Central memory CD4-positive, alpha-beta T cell (primary cell): Measurements from ENCODE around the gene RNF150.
"Not testable (repeated sequence)": the region's sequence is repeated elsewhere in the genome, so short reads cannot be mapped to it uniquely, and the experiment has no call there.

Experiments
- DNase-seq: peaks from one replicate; pipeline ENCODE4 v3.0.0; 2022

Gene RNF150

DNA sequence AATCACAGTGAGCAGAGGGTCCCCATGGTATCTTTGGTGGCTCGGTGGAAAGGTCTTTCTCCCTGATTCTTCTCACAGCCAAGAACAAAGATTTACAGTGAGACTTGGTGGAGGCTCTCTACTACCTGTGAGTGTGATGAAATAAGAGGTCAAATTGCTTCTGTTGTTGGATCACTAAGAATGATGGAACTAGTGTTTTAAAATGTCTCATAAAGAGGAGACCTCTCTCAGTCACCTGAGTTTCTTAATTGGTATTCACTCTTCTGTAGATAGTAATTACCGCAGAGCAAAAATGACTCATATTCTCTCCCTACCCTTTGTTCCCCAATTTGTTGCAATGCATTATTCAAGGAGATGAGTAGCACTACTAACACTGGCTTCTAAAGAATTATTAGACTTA lies 276.2 kb downstream of the RNF150 start:
- DNase-seq: no peak

DNA sequence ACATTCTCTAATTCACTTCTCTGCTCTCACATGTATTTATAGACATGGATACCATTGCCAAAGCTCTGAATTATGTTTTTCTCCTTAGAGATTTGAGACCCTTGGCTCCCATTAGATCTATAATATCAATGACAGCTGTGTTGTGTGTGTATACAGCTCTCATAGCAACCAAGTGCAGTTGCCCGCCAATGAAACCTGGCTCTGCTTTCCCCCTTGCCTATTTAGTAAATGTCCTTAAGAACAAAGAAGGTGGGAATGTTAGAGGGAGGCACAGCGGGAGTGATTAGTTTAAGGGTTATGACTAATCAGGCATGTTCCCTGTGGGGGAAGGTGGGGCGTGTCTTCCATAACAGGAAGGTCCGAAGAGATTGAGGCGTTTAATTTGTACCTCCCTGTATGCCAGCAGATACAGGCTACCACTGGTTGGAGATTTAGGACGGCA lies 276.6 kb downstream of the RNF150 start:
- no peak for DNase-seq

- no peak for DNase-seq
Measured at GRCh38 chr4:140854168-140854567, 279.1 kb downstream of the RNF150 start.

- no peak for DNase-seq
Measured at GRCh38 chr4:140851804-140852203, 281.5 kb downstream of the RNF150 start.

- no peak for DNase-seq
Measured at GRCh38 chr4:140851032-140851636, 282.1 kb downstream of the RNF150 start.

DNA sequence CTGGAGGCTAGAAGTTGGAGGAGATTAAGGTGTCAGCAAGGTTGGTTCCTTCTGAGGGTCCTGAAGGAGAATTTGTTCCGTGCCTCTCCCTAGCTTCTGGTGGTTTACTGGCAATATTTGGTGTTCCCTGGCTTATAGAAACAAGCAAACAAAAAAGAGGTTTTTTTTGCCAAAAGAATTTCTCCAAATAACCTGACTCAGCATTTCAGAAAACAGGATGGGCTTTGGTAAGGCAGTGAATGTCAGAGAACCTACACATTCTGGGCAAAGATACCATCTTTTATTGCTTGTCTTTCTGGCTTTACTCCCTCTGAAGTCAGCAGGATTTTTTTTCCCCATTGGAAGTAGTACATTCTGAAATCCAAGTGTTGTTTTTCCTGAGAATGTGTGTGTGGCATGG lies 283.7 kb downstream of the RNF150 start:
- DNase-seq: no peak

GRCh38 chr4:140846736-140847135 lies 286.5 kb downstream of the RNF150 start:
- no peak for DNase-seq

GRCh38 chr4:140844061-140844460 lies 289.2 kb downstream of the RNF150 start:
- DNase-seq: no peak

GRCh38 chr4:140841186-140841585 lies 292.1 kb downstream of the RNF150 start:
- DNase-seq: no peak

DNA sequence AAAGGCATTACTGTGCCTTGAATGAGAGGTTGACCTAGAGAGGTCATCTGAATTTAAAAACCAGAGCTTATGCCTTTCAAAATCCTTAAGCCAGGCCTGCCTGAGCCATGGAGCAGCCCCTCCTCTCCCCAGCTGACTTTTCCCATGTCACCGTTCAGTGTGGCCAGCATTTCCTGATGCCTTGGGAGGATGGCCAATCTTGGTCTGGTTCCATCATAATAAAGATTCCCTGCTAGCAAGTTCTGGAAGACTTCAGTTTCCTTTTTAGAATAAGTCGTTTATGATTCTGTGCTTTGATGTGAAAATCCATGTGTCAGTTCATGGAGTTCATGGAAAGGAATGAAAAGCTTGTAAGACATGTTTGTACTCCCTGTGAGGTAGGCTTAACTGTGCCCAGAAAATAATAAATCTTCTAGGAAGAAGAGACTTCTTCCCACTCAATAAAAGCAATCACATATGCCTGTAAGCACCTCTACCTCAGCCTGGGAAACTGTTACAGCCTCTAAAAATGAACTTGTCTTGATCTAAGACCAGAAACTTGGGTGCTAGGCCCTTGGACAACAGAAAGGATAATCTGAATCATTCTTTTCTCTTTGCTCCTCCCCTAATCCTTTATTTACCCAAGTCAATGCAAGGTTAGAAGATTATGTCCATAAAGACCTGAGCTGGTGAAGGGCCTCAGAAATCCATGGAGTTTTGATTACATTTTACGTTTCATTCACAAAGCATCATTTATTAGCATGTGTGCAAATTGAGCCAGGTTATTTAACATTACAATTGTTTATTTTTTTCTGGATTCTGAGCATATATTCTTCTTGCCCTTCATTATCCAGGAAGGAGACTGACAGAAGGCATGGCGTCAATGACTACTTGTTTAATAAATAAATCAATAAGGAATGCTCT lies 293.1 kb downstream of the RNF150 start:
- DNase-seq: no peak

GRCh38 chr4:140839406-140839805 lies 293.9 kb downstream of the RNF150 start:
- DNase-seq: no peak

GRCh38 chr4:140837736-140838135 lies 295.5 kb downstream of the RNF150 start:
- no peak for DNase-seq

DNA sequence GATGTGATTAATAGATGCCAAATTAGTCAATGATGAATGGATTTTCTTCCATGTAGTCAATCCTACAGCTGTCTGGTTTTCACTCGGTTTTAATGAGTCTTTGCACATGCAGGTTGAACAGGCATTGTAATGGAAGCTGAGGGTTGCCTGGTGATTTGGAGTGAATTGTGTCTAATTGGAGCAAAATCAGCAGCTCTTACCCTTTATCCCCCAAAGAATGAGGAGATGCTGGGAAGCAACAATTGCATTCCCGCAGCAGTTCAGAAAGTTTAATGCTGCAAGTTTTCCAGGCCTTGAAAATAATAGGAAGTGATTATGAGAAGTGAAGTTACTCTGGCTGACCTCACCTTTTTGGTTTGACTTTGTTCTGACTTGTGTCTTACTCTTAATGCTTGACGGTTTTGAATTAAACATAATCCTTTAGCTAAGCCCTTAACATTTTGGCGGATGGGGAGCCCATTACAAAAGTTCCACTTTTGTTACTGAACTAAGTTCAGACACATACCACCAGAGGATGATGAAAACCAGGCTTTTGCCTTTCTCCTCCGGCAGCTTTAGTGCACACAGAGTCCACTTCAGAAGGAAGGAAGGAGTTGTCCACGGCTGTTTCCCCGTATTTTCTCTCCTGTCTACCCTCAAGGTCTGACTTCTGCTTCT lies 298.3 kb downstream of the RNF150 start:
- no peak for DNase-seq

DNA sequence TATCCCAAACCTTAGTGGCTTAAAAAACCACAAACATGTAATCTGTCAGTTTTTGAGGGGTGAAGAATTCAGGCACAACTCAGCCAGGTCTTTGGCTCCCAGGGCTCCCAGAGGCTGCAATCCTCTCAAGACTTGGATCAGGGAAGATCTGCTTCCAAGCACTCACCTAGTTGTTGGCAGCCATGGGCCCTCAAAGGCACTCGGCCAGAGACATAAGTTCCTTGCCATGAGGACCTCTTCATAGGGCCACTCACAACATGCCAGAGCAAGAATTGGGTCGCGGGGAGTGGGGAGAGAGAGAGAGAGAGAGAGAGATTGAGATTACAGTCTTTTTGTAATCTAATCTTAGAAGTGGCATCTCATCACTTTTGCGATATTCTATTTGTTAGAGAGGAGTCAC lies 300.0 kb downstream of the RNF150 start:
- DNase-seq: no peak

DNA sequence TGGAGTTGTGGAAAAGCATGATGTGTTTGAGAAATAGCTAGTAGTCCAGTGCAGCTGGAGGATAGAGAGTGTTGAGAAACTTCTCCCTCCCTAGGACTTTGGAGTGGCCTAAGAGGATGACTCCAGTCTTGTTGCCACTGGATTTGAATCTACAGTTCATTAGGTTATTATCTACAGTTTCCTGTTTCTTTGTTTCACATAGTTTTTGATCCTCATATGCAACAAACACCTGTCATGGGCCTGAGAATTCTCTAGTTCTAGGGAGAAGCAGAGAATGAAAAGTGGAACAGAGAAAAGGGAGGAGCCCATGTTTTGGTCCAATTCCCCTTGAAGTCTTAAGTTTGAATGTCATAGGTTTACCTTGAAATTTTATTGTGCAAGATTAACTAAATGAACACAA lies 303.4 kb downstream of the RNF150 start:
- no peak for DNase-seq

DNA sequence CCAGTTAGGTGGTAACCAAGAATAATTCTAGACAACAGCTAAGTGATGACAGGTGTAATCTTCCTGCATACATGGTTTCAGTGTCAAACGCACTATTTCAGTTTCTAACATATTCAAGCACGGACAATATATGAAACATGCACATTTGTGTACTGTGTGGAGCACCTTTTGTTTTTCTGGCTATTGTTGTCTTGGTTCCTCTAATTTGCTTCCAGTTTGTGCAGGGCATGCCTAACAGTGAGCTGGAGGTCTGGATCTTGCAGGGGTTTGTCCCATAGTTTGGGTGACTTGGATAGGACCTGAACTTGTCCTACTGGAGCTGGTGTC lies 306.6 kb downstream of the RNF150 start:
- no peak for DNase-seq

- DNase-seq: not testable (repeated sequence)
Measured at GRCh38 chr4:140820520-140820919, 312.7 kb downstream of the RNF150 start.

GRCh38 chr4:140819610-140820009 lies 313.7 kb downstream of the RNF150 start:
- DNase-seq: no peak

- DNase-seq: no peak
Measured at GRCh38 chr4:140818433-140818832, 314.8 kb downstream of the RNF150 start.

DNA sequence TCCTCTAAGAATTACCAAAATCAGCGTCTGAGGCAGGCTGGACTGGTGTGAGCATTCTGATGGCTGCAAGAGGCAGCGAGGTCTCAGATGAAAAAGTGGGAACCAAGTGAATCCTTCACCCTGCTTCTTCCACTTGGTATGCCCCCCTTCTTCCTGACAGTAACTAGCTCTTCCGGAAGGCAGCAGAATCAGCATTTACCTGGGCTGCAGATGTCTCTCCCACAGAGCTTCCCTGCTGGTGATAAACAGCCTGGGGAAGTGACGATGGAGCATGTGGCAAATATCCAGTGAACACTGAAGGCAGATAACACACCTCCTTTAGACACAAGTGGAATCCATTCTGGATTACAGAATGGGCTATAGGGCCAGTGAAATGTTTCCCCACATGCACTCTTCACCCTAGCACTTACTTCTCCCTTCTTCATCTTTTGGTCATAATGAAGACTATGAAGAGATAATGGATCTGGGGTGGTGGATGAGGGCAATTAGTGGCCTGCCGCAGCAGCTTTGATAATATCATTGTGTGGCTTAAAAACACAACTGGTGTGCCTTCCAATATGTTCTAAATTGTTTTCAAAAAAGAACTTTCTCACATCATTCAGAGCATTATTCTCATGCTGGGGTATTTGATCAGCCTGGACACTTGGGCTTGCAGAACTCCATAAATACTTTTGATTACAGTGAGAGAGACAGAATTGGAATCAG lies 316.3 kb downstream of the RNF150 start:
- DNase-seq: no peak

DNA sequence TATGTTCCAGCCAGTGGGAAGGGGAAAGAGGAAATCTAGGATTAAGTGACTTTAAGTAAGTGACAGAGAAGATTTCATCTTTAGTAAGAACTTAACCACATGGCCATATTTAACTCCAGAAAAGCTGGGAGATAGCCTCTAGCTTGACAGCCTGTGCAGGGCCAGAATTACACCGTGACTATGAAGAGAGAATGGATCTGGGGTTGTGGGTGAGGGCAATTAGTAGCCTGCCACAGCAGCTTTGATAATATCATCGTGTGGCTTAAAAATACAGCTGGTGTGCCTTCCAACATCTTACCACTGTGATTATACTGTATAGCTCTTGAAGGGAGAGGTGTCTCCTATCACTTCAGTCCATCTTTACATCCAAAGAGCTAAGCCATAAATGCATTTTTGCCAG lies 319.5 kb downstream of the RNF150 start:
- no peak for DNase-seq

GRCh38 chr4:140812916-140813315 lies 320.4 kb downstream of the RNF150 start:
- DNase-seq: no peak

GRCh38 chr4:140811429-140811828 lies 321.8 kb downstream of the RNF150 start:
- DNase-seq: no peak
